ENCODE data around the gene PSG2.
"Not testable (repeated sequence)": the region's sequence is repeated elsewhere in the genome, so short reads cannot be mapped to it uniquely, and the experiment has no call there.

GRCh38 chr19:43115548-43115947, 33.0 kb upstream of the PSG2 start:
- TF ChIP-seq CTCF, POLR2A (IDR thresholded peaks at IDR 0.05): not testable (repeated sequence)

All from heart left ventricle (tissue), 13 donors.